Neural crest cell (in vitro differentiated cells): Measurements from ENCODE around the gene STEAP2. TPM values are rescaled to one million over a fixed set of nuclear protein-coding genes. Genes with fewer than 3 reads are reported as not detected.

Experiments used
- DNase-seq: peaks from one replicate; pipeline ENCODE4 v3.0.0; 2021; ENCODE audit warnings: low read depth, mixed read lengths, low spot score
- H3K27ac Mint-ChIP-seq: one replicate; pipeline ENCODE4 v1.8.0; 2021; ENCODE audit warnings: mild to moderate bottlenecking, mixed read lengths; ENCODE audit not compliant: unreplicated experiment
- H3K27me3 Mint-ChIP-seq: 2 replicates; pipeline ENCODE4 v1.8.0; 2021; ENCODE audit warnings: low read depth, mild to moderate bottlenecking, mixed read lengths
- H3K36me3 Mint-ChIP-seq: 2 replicates; pipeline ENCODE4 v1.8.0; 2021; ENCODE audit warnings: low read depth, mild to moderate bottlenecking, mixed read lengths
- H3K4me1 Mint-ChIP-seq: 2 replicates; pipeline ENCODE4 v1.8.0; 2021; ENCODE audit warnings: mixed read lengths
- H3K4me3 Mint-ChIP-seq: one replicate; pipeline ENCODE4 v1.8.0; 2021; ENCODE audit warnings: mild to moderate bottlenecking, mixed read lengths
- H3K9me3 Mint-ChIP-seq: 2 replicates; pipeline ENCODE4 v1.8.0; 2021; ENCODE audit warnings: mixed read lengths
- CTCF ChIP-seq: fragments of 200-600 bp; sonication (generic); conservative IDR thresholded peaks from 2 replicates; pipeline ENCODE4 v1.5.0; 2021; ENCODE audit warnings: antibody characterized with exemption, mild to moderate bottlenecking
- total RNA-seq: library from RNA; stranded (reverse); gene quantifications from 2 replicates; pipeline ENCODE4 v1.2.1, GENCODE V29; 2021

The STEAP2 gene
- total RNA-seq, 1 donor from 2014 or later = 1.6 TPM

GRCh38 chr7:90261441-90261840 is 49.9 kb downstream of the STEAP2 start:
- no peak for DNase-seq
- H3K27me3 Mint-ChIP-seq = peaks cover 2% of the 10 kb centered on the region

GRCh38 chr7:90262438-90262837 is 50.9 kb downstream of the STEAP2 start:
- Mint-ChIP-seq H3K36me3 (no peaks in the 10 kb centered on the region), H3K27ac (no peak overlapping the region), H3K9me3 (no peaks in the 10 kb centered on the region), H3K4me1 (no peaks in the 10 kb centered on the region), H3K4me3 (no peak overlapping the region), H3K27me3 (peaks cover under 1% of the 10 kb centered on the region)
- peak; percentile 71 for TF ChIP-seq CTCF
- DNase-seq = no peak

More at GRCh38 chr7:90261441-90261840, 49.9 kb downstream of the STEAP2 start:
- Mint-ChIP-seq H3K4me1 (no peaks in the 10 kb centered on the region), H3K9me3 (no peaks in the 10 kb centered on the region), H3K36me3 (no peaks in the 10 kb centered on the region), H3K27ac (no peak overlapping the region), H3K4me3 (no peak overlapping the region)
- TF ChIP-seq CTCF = no peak

- H3K4me3 Mint-ChIP-seq = no peak overlapping the region
- no peak for DNase-seq
- H3K27me3 Mint-ChIP-seq = no peaks in the 10 kb centered on the region
- H3K9me3 Mint-ChIP-seq = no peaks in the 10 kb centered on the region
- no peaks in the 10 kb centered on the region for H3K4me1 Mint-ChIP-seq
- H3K36me3 Mint-ChIP-seq = no peaks in the 10 kb centered on the region
- no peak overlapping the region for H3K27ac Mint-ChIP-seq
- no peak for TF ChIP-seq CTCF
These were observed 55.3 kb downstream of the STEAP2 start for GRCh38 chr7:90266808-90267207.

GRCh38 chr7:90267263-90267858 is 55.8 kb downstream of the STEAP2 start:
- Mint-ChIP-seq H3K4me3 (no peak overlapping the region), H3K36me3 (no peaks in the 10 kb centered on the region), H3K9me3 (no peaks in the 10 kb centered on the region), H3K4me1 (no peaks in the 10 kb centered on the region), H3K27ac (no peak overlapping the region), H3K27me3 (no peaks in the 10 kb centered on the region)
- no peak for DNase-seq
- no peak for TF ChIP-seq CTCF

- Mint-ChIP-seq H3K36me3 (no peaks in the 10 kb centered on the region), H3K9me3 (no peaks in the 10 kb centered on the region), H3K27me3 (no peaks in the 10 kb centered on the region), H3K4me3 (no peak overlapping the region), H3K4me1 (no peaks in the 10 kb centered on the region), H3K27ac (no peak overlapping the region)
- TF ChIP-seq CTCF = no peak
- no peak for DNase-seq
These were observed 57.6 kb downstream of the STEAP2 start for GRCh38 chr7:90269163-90269562.
